ENCODE measurements around the gene KCNJ14.
"Not testable (repeated sequence)": the region's sequence is repeated elsewhere in the genome, so short reads cannot be mapped to it uniquely, and the experiment has no call there.

The KCNJ14 gene

DNA sequence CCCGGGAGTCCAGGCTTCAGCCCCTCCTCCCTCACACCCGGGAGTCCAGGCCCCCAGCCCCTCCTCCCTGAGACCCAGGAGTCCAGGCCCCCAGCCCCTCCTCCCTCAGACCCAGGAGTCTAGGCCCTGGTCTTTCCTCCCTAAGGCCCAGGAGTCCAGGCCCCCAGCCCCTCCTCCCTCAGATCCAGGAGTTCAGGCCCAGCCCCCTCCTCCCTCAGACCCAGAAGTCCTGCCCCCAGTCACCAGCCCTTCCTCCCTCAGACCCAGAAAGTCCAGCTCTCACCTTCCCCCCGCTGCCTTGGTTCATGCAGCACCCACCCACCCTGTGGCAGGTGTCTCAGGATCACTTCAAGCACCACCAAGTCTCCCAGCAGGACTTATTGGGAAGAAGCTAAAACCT lies 27.9 kb downstream of the KCNJ14 start:
- peak overlapping the region; percentile 42 for H3K27ac ChIP-seq
- ChIA-PET POLR2A (ENCODE audit: low non-redundant PET) (no interaction called here), CTCF (interaction anchor here (1.1 kb wide), 1 partner anchor 105 kb away, joined by 5 read pairs; no protein-coding TSS in a partner anchor)
- DNase-seq (ENCODE audit: low spot score): no peak
- TF ChIP-seq, protein P1, sequence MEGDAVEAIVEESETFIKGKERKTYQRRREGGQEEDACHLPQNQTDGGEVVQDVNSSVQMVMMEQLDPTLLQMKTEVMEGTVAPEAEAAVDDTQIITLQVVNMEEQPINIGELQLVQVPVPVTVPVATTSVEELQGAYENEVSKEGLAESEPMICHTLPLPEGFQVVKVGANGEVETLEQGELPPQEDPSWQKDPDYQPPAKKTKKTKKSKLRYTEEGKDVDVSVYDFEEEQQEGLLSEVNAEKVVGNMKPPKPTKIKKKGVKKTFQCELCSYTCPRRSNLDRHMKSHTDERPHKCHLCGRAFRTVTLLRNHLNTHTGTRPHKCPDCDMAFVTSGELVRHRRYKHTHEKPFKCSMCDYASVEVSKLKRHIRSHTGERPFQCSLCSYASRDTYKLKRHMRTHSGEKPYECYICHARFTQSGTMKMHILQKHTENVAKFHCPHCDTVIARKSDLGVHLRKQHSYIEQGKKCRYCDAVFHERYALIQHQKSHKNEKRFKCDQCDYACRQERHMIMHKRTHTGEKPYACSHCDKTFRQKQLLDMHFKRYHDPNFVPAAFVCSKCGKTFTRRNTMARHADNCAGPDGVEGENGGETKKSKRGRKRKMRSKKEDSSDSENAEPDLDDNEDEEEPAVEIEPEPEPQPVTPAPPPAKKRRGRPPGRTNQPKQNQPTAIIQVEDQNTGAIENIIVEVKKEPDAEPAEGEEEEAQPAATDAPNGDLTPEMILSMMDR (conservative IDR thresholded peaks at IDR 0.05; ENCODE audit: low read depth): no peak

- peak overlapping the region; percentile 42; the same call in 1 of the 2 replicates for H3K27ac ChIP-seq
- CTCF ChIA-PET: no interaction called here
- POLR2A ChIA-PET (ENCODE audit: low non-redundant PET): no interaction called here
- no peak for DNase-seq (ENCODE audit: low spot score)
- TF ChIP-seq, protein P1 (conservative IDR thresholded peaks at IDR 0.05; ENCODE audit: low read depth): no peak
These were observed 29.0 kb downstream of the KCNJ14 start for GRCh38 chr19:48484247-48484893.

DNA sequence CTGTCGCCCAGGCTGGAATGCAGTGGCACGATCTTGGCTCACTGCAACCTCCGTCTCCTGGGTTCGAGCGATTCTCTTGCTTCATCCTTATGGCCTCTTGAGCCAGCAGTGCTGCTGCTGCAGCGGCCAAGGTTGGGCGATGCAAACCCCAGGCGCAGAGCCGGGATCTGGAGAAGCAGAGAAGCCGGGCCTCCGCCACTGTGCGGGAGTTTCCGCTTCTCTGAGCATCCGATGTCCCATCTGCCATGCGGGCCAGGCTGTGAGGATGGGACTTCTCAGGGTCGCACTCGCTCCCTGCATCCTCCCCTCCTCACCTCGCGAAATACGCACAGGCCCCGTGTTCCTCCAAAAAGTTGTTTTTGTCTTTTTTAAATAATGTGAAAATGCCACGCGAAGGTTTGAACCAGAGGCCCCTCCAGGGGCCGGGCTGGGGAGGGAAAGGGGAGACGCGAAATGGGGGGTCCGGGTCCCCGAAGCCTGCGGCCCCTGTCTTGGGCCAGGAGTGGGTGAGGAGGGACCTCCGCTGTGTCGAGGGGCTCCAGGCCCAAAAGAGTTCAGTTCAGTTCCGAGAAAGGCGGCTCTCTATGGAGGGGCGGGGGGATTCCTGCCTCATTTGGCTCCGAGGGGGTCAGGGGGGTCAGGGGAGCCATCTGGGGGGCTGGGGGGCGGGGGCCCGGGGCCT lies 29.7 kb downstream of the KCNJ14 start:
- TF ChIP-seq, protein P1 (conservative IDR thresholded peaks at IDR 0.05; ENCODE audit: low read depth): no peak
- DNase-seq (ENCODE audit: low spot score): no peak
- CTCF ChIA-PET: no interaction called here
- peak overlapping the region; percentile 97; the same call in 1 of the 2 replicates for H3K27ac ChIP-seq
- POLR2A ChIA-PET (ENCODE audit: low non-redundant PET): no interaction called here

DNA sequence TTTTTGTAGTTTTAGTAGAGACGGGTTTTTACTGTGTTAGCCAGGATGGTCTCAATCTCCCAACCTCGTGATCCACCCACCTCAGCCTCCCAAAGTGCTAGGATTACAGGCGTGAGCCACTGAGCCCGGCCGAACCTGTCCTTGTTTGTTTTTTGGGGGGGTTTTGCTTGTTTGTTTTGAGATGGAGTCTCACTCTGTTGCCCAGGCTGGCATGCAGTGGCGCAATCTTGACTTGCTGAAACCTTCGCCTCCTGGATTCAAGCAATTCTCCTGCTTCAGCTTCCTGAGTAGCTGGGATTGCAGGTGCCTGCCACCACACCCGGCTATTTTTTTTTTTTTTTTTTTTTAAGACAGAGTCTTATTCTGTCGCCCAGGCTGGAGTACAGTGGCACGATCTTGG lies 31.3 kb downstream of the KCNJ14 start:
- CTCF ChIA-PET; DNase-seq (ENCODE audit: low spot score): not testable (repeated sequence)
- POLR2A ChIA-PET (ENCODE audit: low non-redundant PET): interaction anchor here (0.6 kb wide), 1 partner anchor 1150 kb away, joined by 5 read pairs; no protein-coding TSS in a partner anchor
- peak overlapping the region; percentile 97 for H3K27ac ChIP-seq

GRCh38 chr19:48487544-48487943 lies 32.2 kb downstream of the KCNJ14 start:
- ChIA-PET CTCF (interaction anchor here (0.6 to 1.0 kb wide), 5 partner anchors 102 to 240 kb away, joined by 4 to 8 read pairs (median 5); no protein-coding TSS in a partner anchor), POLR2A (ENCODE audit: low non-redundant PET) (interaction anchor here (0.6 to 1.1 kb wide), 3 partner anchors 13 to 128 kb away, joined by 3 to 6 read pairs (median 3); partner anchors contain the start of genes CYTH2 and FAM83E)
- TF ChIP-seq, protein P1 (conservative IDR thresholded peaks at IDR 0.05; ENCODE audit: low read depth): no peak

DNA sequence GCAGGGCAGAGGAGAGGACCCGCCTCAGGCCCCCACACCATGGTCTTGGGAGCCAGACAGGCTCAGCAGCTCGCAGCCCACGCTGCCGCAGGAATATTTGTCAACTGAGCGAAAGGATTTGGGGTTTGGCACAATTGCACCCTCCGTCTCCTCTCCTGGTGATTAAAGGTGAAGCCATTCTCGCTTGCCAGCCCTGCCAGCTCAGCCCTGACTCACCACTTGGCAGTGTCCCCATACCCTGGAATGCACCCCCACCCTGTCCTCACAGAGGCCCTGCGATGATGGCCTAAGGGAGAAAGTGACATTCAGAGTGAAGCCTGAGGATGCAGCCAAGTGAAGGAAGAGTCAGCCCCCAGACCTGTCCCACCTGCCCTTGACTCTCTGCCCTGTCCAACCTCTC lies 32.6 kb downstream of the KCNJ14 start:
- ChIA-PET CTCF (interaction anchor here (0.6 to 1.7 kb wide), 5 partner anchors 101 to 239 kb away, joined by 4 to 8 read pairs (median 5); no protein-coding TSS in a partner anchor), POLR2A (ENCODE audit: low non-redundant PET) (interaction anchor here (0.6 to 1.1 kb wide), 4 partner anchors 12 to 127 kb away, joined by 3 to 6 read pairs (median 4); partner anchors contain the start of genes CYTH2, FAM83E and GRWD1)
- H3K27ac ChIP-seq: peak overlapping the region; percentile 97
- DNase-seq (ENCODE audit: low spot score): peak; percentile 93
- TF ChIP-seq, protein P1 (conservative IDR thresholded peaks at IDR 0.05; ENCODE audit: low read depth): no peak

More at GRCh38 chr19:48487544-48487943, 32.2 kb downstream of the KCNJ14 start:
- no peak for DNase-seq (ENCODE audit: low spot score)
- peak overlapping the region; percentile 97 for H3K27ac ChIP-seq

- ChIA-PET CTCF (interaction anchor here (1.4 to 2.1 kb wide), 4 partner anchors 101 to 156 kb away, joined by 4 to 7 read pairs (median 5); no protein-coding TSS in a partner anchor), POLR2A (ENCODE audit: low non-redundant PET) (interaction anchor here (0.7 to 1.1 kb wide), 2 partner anchors 19 to 43 kb away, joined by 4 to 6 read pairs; partner anchors contain the start of genes CYTH2 and GRWD1)
- DNase-seq (ENCODE audit: low spot score): not testable (repeated sequence)
- H3K27ac ChIP-seq: peak overlapping the region; percentile 97
These were observed 33.1 kb downstream of the KCNJ14 start for GRCh38 chr19:48488478-48488877.

Data from RWPE1 (cell line).